Tibial nerve (tissue), 4 donors: Measurements from ENCODE around the gene GATAD2A. TPM values are rescaled to one million over a fixed set of nuclear protein-coding genes. Genes with fewer than 3 reads are reported as not detected.
A peak's percentile ranks its signal among the peaks of the same experiment; 100 is the strongest.

ENCODE experiments used
- DNase-seq, 2 donors: peaks; one replicate each; pipeline ENCODE4 v3.0.0-alpha.2; 2019; ENCODE audit warnings: low spot score in 2 of 2
- H3K27ac ChIP-seq, 4 donors: fragments of 200-600 bp; sonication (generic) in 3 of 4; one replicate each; pipeline ENCODE4 v1.5.1; 2017 to 2019; ENCODE audit warnings: mild to moderate bottlenecking in 1 of 4
- H3K27me3 ChIP-seq, 2 donors: fragments of 200-600 bp; sonication (generic) in 1 of 2; one replicate each; pipeline versions ENCODE4 v1.5.1 to v1.6.0; 2017 to 2019
- H3K36me3 ChIP-seq, 3 donors: fragments of 200-600 bp; sonication (generic); one replicate each; pipeline ENCODE4 v1.5.1; 2018 to 2019
- H3K4me1 ChIP-seq, 4 donors: fragments of 200-600 bp; sonication (generic) in 3 of 4; one replicate each; pipeline ENCODE4 v1.5.1; 2017 to 2019
- H3K4me3 ChIP-seq, 4 donors: fragments of 200-600 bp; sonication (generic) in 3 of 4; one replicate each; pipeline ENCODE4 v1.5.1; 2017 to 2019; ENCODE audit warnings: mild to moderate bottlenecking in 1 of 4, moderate library complexity in 1 of 4
- H3K9me3 ChIP-seq, 4 donors: fragments of 200-600 bp; sonication (generic) in 3 of 4; one replicate each; pipeline ENCODE4 v1.5.1; 2017 to 2019
- EP300 ChIP-seq, 2 donors: sonication (generic); formaldehyde crosslinking; IDR thresholded peaks; one replicate each; pipeline ENCODE4 v1.6.1; 2017; ENCODE audit warnings: antibody characterized with exemption in 2 of 2, mild to moderate bottlenecking in 1 of 2
- POLR2A ChIP-seq, 2 donors: fragments of 450-650 bp; IDR thresholded peaks; one replicate each; pipeline ENCODE4 v1.6.1; 2017; ENCODE audit warnings: antibody characterized with exemption in 2 of 2, mild to moderate bottlenecking in 2 of 2, moderate library complexity in 2 of 2
- WGBS, 2 donors: methylation state at CpG; one replicate each; pipeline ENCODE4 v1.1.5; 2018; 5-methylcytosine and 5-hydroxymethylcytosine counted together
- total RNA-seq, 4 donors: library from RNA; depleted of rRNA; stranded (reverse); fragments of >200 nt; gene quantifications; one replicate each; pipeline ENCODE4 v1.1.0, GENCODE V29; 2016
- TF ChIP-seq, protein P1 (sequence below), 5 experiments: fragments of 200-600 bp in 3 of 5; fragments of 450-650 bp in 2 of 5; sonication (generic) in 3 of 5; IDR thresholded peaks; one replicate each; pipeline ENCODE4 v1.5.1; 2016 to 2019; ENCODE audit warnings: antibody characterized with exemption in 5 of 5, mild to moderate bottlenecking in 3 of 5, moderate library complexity in 2 of 5

Gene GATAD2A
- total RNA-seq, 4 donors from 2014 or later, result 34.1 to 69.6 (median 36.8) TPM

DNA sequence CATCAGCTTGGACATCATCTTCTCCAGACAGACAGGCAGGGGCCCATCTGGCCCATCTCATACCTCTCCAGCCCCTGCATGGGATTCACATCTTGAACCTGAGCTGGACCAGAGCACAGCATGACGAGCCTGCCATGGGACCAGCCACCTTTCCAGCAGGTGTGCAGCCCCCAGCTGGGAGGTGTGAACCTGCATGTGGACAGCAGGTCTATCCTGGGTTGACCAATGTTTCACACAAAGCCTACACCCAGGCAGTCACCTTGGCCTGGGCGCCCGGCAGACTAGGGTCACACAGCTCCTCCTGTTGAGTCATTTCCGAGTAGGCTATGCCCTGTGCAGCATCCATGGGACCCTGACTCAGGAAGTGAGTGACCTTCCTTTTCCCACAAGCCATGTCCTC lies 43.4 kb upstream of the GATAD2A start:
- no peak for DNase-seq
- peaks cover 0 to 23% (median 0%) of the 10 kb centered on the region in 3 donors for H3K36me3 ChIP-seq
- no peak overlapping the region for H3K4me3 ChIP-seq
- 81 to 92% methylated on average over 3 of the region's 4 CpGs for WGBS, 2 donors
- H3K9me3 ChIP-seq, result no peaks in the 10 kb centered on the region
- no peaks in the 10 kb centered on the region for H3K27me3 ChIP-seq
- H3K27ac ChIP-seq, result no peak overlapping the region
- TF ChIP-seq, protein P1, sequence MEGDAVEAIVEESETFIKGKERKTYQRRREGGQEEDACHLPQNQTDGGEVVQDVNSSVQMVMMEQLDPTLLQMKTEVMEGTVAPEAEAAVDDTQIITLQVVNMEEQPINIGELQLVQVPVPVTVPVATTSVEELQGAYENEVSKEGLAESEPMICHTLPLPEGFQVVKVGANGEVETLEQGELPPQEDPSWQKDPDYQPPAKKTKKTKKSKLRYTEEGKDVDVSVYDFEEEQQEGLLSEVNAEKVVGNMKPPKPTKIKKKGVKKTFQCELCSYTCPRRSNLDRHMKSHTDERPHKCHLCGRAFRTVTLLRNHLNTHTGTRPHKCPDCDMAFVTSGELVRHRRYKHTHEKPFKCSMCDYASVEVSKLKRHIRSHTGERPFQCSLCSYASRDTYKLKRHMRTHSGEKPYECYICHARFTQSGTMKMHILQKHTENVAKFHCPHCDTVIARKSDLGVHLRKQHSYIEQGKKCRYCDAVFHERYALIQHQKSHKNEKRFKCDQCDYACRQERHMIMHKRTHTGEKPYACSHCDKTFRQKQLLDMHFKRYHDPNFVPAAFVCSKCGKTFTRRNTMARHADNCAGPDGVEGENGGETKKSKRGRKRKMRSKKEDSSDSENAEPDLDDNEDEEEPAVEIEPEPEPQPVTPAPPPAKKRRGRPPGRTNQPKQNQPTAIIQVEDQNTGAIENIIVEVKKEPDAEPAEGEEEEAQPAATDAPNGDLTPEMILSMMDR (IDR thresholded peaks at IDR 0.05), result no peak
- TF ChIP-seq POLR2A (IDR thresholded peaks at IDR 0.05), result no peak
- TF ChIP-seq EP300 (IDR thresholded peaks at IDR 0.05), result no peak
- H3K4me1 ChIP-seq, result peaks cover 0 to 28% (median 13%) of the 10 kb centered on the region in 4 donors

GRCh38 chr19:19366434-19367396 lies 38.8 kb upstream of the GATAD2A start:
- DNase-seq, result peak; percentile 35 to 37
- WGBS, 2 donors, result 50 to 72% methylated on average over 13 to 18 of the region's 18 CpGs
- Histone ChIP-seq H3K9me3 (no peaks in the 10 kb centered on the region), H3K4me3 (no peak overlapping the region), H3K27me3 (no peaks in the 10 kb centered on the region), H3K27ac (peak overlapping the region in 2 of 4 donors; percentile 10 to 34), H3K36me3 (no peaks in the 10 kb centered on the region), H3K4me1 (peaks cover 0 to 20% (median 13%) of the 10 kb centered on the region in 4 donors)
- TF ChIP-seq, protein P1 (IDR thresholded peaks at IDR 0.05), result peak; percentile 77 to 93 (median 91)
- no peak for TF ChIP-seq POLR2A (IDR thresholded peaks at IDR 0.05)

- Histone ChIP-seq H3K27me3 (no peaks in the 10 kb centered on the region), H3K4me3 (no peak overlapping the region), H3K9me3 (no peaks in the 10 kb centered on the region), H3K4me1 (peaks cover 0 to 20% (median 13%) of the 10 kb centered on the region in 4 donors), H3K27ac (no peak overlapping the region), H3K36me3 (no peaks in the 10 kb centered on the region)
- DNase-seq, result no peak
- TF ChIP-seq EP300 (IDR thresholded peaks at IDR 0.05) (no peak), POLR2A (IDR thresholded peaks at IDR 0.05) (no peak)
- TF ChIP-seq, protein P1 (IDR thresholded peaks at IDR 0.05), result no peak
- 73 to 78% methylated on average over 7 of the region's 7 CpGs for WGBS, 2 donors
These were observed 37.4 kb upstream of the GATAD2A start for GRCh38 chr19:19368087-19368486.

DNA sequence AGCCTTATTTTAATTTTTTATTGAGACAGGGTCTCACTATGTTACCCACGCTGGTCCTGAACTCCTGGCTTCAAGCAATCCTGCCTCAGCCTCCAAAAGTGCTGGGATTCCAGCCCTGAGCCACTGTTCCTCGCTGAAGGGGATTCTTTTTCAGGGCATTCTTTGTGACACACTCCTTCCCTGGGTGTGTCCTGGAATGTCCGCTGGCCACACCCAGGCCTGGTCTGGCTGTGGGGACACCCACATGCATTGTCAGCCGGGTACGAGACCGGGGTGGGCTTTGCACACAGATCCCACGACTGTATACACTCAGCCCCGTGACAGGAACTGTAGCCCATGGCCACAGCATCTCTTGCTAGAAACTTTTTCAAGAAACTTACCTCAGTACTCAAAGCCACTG lies 34.4 kb upstream of the GATAD2A start:
- Histone ChIP-seq H3K27me3 (no peaks in the 10 kb centered on the region), H3K27ac (no peak overlapping the region), H3K36me3 (no peaks in the 10 kb centered on the region), H3K4me1 (peaks cover 0 to 8% (median 7%) of the 10 kb centered on the region in 4 donors), H3K9me3 (no peaks in the 10 kb centered on the region), H3K4me3 (no peak overlapping the region)
- TF ChIP-seq, protein P1 (IDR thresholded peaks at IDR 0.05), result no peak
- TF ChIP-seq EP300 (IDR thresholded peaks at IDR 0.05) (no peak), POLR2A (IDR thresholded peaks at IDR 0.05) (no peak)
- 66 to 70% methylated on average over 8 of the region's 8 CpGs for WGBS, 2 donors
- DNase-seq, result no peak
